Stimulated activated CD8-positive, alpha-beta memory T cell treated with anti-CD3 and anti-CD28 coated beads, Interleukin-15, amount 100 ng/mL, for 48 hours (primary cell): ENCODE data around the gene GFI1B.
"Not testable (repeated sequence)": the region's sequence is repeated elsewhere in the genome, so short reads cannot be mapped to it uniquely, and the experiment has no call there.

Source experiments
- DNase-seq, 2 donors: peaks; one replicate each; pipeline ENCODE4 v3.0.0-alpha.2; 2020; ENCODE audit warnings: low read depth in 2 of 2

GFI1B gene

DNA sequence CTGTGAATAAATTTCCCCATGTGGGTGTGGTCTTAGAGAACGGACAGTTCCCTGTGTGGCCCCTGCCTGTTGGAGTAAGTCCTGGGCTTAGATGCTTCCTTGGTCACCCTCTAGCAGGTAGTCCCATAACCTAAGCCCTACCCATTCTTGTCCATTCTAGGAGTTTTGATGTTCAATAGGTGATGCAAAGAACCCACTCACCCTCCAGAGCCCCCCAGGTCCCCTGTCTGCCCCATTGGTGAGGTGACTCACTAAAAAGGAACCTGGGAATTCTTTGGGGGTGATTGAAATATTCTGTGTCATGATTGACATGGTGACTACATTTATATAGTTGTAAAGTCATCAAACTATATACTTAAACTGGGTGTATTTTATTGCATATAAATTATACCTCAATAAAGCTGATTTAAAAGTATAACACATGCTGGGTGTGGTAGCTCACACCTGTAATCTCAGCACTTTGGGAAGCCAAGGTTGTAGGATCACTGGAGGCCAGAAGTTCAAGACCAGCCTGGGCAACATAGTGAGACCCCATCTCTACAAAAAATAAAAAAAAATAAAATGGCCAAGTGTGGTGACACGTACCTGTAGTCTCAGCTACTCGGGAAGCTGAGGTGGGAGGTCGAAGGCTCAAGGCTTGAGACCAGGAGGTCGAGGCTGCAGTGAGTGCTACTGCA is 31.6 kb downstream of the GFI1B start:
- DNase-seq, result no peak

DNA sequence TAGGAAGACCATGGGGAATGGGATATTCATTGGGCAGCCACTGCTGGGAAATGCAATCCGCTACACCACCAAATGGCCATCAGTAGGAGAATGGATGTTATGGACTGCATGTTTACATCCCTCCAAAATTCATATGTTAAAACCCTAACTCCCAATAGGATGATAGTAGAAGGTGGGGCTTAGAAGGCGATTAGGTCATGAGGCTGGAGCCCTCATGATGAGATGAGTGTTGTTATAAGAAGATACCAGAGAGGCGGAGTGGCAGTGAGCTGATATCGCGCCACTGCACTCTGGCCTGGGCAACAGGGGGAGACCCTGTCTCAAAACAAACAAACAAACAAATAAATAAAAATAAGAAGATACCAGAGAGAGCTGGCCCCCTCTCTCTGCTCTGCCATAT is 36.2 kb downstream of the GFI1B start:
- DNase-seq, result no peak

DNA sequence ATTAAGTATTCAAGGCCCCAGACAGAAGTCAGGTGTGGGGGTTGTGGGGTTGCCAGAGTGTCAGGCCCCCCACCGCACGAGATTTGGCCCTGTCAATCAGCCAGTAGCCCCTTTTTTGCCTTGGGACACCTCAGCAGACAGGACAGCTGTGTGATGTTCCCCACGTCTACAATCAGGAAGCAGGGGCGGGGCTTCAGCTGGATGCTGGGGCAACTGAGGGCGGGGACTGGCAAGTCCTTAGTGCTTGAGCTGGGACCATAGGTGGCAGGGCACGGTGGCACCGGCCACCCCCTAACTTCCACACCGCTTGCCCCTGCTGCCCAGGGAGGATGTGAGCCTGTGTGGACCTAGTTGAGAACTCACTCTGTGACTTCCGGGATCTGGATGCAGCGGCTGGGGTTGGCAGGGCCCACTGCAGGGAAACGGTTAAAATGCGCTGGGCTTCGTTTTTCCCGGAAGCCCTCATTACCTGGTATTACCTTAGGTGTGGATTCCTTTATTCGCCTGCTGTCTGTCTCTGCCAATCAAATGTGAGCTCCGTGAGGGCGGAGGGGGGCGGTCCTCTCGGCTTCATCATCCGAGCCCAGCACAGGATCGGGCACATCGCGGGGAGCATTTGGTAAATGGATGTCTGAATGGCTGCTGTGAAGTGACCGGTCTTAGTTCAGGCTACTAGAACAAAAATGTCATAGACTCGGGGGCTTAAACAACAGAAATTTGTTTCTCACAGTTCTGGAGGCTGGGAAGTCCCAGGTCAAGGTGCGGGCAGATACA is 44.8 kb downstream of the GFI1B start:
- peak; percentile 27 to 37 for DNase-seq

DNA sequence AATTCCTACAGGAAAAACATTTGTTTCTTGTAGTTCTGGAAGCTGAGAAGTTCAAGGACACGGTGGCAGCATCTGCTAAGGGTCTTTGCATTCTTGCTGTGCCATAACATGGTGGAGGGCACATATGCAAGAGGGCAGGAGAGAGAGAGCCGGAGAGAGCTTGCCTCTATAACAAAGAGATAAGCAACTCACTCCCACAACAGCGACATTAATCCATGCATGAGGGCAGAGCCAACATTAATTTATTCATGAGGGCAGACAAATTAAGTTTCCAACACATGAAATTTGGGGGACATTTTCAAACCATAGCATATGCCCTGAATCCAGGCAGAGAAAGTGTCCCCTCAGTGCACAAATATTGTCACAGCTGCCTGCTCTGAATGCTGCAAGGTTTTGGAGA is 47.9 kb downstream of the GFI1B start:
- DNase-seq, result no peak

GRCh38 chr9:133027134-133027533 is 48.6 kb downstream of the GFI1B start:
- DNase-seq, result no peak

DNA sequence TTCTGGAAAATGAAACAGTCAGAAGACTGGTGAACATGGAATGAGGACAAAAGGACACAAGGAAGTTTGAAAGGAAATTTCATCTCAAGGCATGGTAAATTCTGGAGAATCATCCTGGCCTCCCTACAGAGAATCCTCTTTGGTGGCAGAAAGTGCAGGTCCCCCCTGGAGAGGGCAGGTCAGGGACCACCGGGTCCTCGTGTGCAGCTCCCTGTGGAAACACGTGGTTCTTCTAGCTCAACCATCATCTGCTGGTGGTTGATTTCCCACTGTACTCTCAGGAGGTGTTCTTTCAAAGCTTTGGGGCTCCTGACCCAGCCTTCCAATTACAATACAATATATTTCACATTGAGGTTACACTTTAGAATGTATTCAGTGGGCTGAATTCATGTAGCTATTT is 49.7 kb downstream of the GFI1B start:
- DNase-seq, result no peak

GRCh38 chr9:133029994-133030316 is 51.5 kb downstream of the GFI1B start:
- DNase-seq, result no peak

GRCh38 chr9:133030317-133031129 is 52.0 kb downstream of the GFI1B start, which contains the start of gene GTF3C5:
Gene GTF3C5 (plus strand): TSS chr9:133030997. CDS start chr9:133031012, 15 bp downstream.
- DNase-seq, result peak; percentile 82 to 84

DNA sequence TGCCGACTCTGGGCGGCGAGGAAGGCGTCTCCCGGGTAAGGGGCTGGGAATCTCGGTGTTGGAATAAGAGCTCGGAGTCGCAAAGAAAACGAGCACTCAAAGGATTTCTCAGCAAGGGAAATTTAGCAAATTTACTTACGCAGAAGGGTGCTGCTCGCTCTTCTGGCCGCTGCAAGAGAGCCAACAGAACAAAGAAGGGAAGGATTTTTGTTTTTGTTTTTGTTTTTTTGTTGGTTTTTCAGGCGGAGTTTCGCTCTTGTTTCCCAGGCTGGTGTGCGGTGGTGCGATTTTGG is 52.6 kb downstream of the GFI1B start:
- DNase-seq, result no peak

DNA sequence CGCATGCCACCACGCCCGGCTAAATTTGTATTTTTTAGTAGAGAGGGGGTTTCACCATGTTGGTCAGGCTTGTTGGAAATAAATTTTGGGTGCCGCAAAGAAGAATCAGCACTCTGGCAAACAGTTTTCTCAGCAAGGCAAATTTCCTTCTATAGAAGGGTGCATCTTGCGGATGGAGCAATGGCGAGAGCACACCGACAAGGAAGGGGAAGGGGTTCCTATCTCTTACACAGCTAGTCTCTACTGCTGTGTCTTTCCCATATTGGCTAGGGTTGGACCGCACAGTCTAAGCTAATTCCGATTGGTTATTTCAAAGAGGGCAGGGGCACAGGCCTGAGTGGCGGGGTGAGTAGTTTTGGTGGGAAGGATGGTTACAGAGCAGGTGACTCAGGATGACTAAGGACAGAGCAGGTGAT is 53.0 kb downstream of the GFI1B start:
- DNase-seq, result no peak

DNA sequence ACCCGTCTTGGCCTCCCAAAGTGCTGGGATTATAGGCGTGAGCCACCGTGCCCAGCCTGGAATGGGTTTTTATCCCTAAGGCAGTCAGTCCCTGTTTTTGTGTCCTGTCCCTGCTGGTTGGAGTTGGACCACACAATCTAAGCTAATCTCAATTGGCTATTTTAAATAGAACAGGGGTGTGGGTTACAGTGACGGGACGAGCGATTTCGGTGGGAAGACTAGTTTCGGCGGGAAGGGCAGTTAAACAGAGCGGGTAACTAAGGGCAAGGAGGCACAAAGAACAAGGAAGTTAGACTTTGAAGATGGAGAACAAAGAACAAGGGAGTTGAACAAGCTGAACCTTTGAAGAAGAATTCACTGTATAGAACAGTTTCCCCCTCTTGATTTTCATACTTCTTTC is 53.7 kb downstream of the GFI1B start:
- no peak for DNase-seq

GRCh38 chr9:133035669-133036068 is 57.2 kb downstream of the GFI1B start:
- DNase-seq, result no peak

DNA sequence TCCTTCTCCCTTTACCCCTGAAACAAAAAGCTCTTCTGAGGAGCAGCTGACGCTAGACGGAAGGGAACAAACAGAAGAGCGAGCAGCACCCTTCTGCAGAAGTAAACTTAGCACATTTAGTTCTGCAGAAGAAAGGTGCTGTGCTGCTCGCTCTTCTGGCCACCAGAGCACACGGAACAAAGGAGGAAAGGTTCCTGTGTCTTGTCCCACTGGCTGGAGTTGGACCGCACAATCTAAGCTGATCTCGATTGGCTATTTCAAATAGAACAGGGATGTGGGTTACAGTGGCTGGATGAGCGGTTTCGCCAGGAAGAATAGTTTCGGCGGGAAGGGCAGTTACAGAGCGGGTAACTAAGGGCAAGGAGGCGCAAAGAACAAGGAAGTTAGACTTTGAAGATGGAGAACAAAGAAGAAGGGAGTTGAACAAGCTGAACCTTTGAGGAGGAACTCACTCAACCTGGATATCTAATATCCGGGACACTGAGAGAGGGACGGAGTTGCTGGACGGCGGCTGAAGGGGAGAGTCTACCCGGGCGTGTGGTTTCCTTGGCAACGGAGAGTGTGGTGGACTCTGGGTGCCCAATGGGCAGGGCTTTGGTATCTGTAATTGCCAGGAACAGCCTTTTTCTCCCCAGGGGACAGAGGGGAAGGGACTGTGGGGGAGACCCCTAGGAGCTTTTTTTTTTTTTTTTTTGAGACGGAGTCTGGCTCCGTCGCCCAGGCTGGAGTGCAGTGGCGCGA is 59.5 kb downstream of the GFI1B start:
- DNase-seq, result no peak

DNA sequence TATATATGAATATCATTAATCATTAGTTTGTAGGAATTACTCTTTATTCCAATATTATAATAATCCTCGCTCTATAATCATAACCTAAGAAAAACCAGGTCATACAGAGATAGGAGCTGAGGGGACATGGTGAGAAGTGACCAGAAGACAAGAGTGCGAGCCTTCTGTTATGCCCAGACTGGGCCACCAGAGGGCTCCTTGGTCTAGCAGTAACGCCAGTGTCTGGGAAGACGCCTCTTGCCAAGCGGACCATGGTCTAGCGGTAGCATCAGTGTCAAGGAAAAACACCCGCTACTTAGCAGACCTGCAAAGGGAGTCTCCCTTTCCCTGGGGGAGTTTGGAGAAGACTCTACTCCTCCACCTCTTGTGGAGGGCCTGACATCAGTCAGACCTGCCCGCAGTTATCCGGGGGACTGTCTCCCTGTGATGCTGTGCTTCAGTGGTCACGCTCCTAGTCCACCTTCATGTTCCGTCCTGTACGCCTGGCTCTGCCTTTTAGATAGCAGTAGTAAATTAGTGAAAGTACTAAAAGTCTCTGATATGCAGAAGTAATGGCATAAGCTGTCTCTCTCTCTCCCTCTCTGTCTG is 62.5 kb downstream of the GFI1B start:
- DNase-seq, result not testable (repeated sequence)
